Measurements from ENCODE around the gene TFAP2A. TPM values are rescaled to one million over a fixed set of nuclear protein-coding genes. Genes with fewer than 3 reads are reported as not detected.

The TFAP2A gene
- 0.45 TPM for total RNA-seq

GRCh38 chr6:10414756-10415616 is at the start of gene TFAP2A:
TFAP2A (minus strand) TSS chr6:10415074; CDS start chr6:10414991, 83 bp downstream.
- DNase-seq (ENCODE audit: low spot score) (no peak), ATAC-seq (no peak)

- ATAC-seq (no peak), DNase-seq (ENCODE audit: low spot score) (no peak)
These were observed 48.9 kb upstream of the TFAP2A start for GRCh38 chr6:10463491-10464481.

DNA sequence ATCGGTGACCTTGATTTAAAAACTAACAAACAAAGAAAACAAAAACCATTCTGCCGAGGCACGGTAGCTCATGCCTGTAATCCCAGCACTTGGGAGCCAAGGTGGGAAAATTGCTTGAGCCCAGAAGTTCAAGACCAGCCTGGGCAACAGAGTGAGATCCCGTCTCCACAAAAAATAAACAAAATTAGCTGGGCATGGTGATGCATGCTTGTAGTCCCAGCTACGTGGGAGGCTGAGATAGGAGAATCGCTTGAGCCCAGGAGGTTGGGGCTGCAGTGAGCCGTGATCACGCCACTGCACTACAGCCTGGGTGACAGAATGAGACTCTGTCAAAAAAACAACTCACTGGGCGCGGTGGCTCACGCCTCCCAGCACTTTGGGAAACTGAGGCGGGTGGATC is 48.2 kb upstream of the TFAP2A start:
- DNase-seq (ENCODE audit: low spot score) = no peak
- ATAC-seq = no peak

GRCh38 chr6:10461850-10462249 is 47.0 kb upstream of the TFAP2A start:
- DNase-seq (ENCODE audit: low spot score) = no peak
- ATAC-seq = no peak

- DNase-seq (ENCODE audit: low spot score) (no peak), ATAC-seq (no peak)
These were observed 45.2 kb upstream of the TFAP2A start for GRCh38 chr6:10460096-10460495.

GRCh38 chr6:10458287-10458686 is 43.4 kb upstream of the TFAP2A start:
- ATAC-seq (no peak), DNase-seq (ENCODE audit: low spot score) (no peak)

DNA sequence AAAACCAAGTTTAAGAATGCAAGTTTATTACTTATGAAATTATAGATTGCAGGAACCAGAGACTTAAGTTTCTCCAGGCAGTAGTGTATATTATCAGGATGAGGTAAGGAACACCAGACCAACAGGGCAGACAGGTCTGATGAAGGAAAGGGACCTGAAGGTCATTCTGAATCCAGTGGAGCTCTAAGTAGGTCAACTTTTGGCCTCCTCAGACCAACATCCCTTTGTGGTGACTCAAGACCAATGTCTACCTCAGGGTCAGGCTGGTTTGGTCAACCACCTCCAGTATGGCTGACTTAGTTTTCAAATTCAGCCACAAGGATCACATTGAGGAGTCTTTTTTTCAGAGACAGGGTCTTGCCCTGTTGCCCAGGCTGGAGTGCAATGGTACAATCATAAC is 38.7 kb upstream of the TFAP2A start:
- no peak for DNase-seq (ENCODE audit: low spot score)
- no peak for ATAC-seq

GRCh38 chr6:10451828-10452509 is 37.1 kb upstream of the TFAP2A start:
- no peak for DNase-seq (ENCODE audit: low spot score)
- no peak for ATAC-seq

DNA sequence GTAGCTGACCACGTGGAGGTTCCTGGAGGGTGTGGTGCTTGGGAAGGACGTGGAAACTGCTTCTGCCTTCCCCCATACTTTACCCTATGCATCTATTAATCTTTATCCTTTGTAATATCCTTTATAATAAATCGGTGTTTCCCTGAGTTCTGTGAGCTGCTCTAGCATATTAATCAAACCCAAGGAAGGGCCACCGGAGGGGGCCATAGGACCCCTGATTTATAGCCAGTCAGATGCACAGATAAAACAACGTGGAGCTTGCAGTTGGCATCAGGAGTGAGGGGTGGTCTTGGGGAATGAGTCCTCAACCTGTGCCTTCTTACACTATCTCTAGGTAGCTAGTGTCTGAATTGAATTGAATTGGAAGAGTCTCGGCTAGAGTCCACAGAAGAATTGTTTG is 36.5 kb upstream of the TFAP2A start:
- ATAC-seq (no peak), DNase-seq (ENCODE audit: low spot score) (no peak)

GRCh38 chr6:10449751-10450150 is 34.9 kb upstream of the TFAP2A start:
- ATAC-seq (no peak), DNase-seq (ENCODE audit: low spot score) (no peak)

- no peak for ATAC-seq
- DNase-seq (ENCODE audit: low spot score) = no peak
These were observed 33.2 kb upstream of the TFAP2A start for GRCh38 chr6:10448096-10448495.

- ATAC-seq (no peak), DNase-seq (ENCODE audit: low spot score) (no peak)
These were observed 31.7 kb upstream of the TFAP2A start for GRCh38 chr6:10446548-10446947.

DNA sequence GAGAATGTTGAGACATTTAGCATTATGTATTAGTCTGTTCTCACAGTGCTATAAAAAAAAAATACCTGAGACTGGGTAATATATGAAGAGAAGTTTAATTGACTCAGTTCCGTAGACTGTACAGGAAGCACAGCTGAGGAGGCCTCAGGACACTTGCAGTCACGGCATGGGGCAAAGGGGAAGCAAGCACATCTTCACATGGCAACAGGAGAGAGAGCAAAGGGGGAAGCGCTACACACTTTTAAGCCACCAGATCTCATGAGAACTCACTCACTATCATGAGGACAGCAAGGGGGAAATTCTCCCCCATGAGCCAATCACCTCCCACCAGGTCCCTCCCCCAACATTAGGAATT is 26.8 kb upstream of the TFAP2A start:
- DNase-seq (ENCODE audit: low spot score) (no peak), ATAC-seq (no peak)

GRCh38 chr6:10441004-10441654 is 26.3 kb upstream of the TFAP2A start:
- peak; percentile 56 for DNase-seq (ENCODE audit: low spot score)
- ATAC-seq = peak; percentile 97

DNA sequence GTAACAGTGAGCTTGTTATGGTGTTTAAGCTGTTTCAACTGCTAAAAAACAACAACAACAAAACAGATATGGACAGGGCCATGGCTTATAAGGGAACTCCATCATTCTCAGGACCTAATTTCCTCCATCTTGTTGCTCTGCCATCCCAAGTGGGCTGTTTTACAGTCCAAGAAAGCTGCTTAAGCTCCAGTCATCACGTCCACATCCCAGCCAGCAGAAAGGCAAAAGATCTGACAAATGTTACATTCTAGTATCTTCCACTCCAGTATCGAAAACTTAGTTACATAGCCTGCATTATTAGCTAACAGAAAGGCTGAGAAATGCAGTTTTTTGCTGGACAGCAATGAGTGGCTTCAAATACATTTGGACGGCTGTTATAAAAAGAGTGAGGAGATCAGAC is 23.0 kb upstream of the TFAP2A start:
- DNase-seq (ENCODE audit: low spot score) (no peak), ATAC-seq (no peak)

DNA sequence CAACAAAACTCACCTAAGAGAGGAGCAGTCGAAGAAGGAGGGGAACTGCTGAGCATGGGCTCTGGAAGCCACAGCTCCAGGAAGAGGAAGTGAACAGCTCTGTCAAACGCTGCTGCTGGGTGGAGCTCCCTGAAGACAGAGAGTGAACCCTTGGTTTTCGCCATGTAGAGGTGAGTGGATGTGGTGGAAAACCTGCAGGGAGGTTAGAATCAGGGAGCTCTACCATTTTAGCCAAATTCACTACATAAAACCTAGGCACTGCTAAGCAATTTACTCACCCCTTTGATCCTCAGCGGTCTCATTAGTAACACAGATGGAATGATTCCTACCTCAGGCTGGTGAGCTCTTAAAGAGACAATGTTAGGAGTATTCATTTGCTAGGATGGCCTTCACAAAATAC is 19.4 kb upstream of the TFAP2A start:
- ATAC-seq (no peak), DNase-seq (ENCODE audit: low spot score) (no peak)

DNA sequence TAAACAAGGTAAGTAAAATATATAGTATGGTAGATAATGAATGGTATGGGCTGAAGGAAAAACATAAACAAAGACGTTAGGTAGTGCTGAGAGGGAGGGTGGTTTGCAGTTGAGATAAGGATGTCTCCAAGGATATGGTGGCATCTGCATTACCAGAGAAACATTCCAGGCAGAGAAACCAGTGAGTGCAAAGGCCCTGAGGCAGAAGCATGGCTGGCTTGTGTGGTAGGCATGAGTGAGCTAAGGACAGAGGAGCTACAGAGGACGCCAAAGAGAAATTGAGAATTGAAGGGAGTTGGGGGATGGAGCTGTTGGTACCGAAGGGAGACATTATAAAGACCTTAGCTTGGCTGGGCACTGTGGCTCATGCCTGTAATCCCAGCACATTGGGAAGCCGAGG is 18.4 kb upstream of the TFAP2A start:
- DNase-seq (ENCODE audit: low spot score) = no peak
- no peak for ATAC-seq

- ATAC-seq (no peak), DNase-seq (ENCODE audit: low spot score) (no peak)
These were observed 16.7 kb upstream of the TFAP2A start for GRCh38 chr6:10431423-10432164.

GRCh38 chr6:10429638-10430427 is 15.0 kb upstream of the TFAP2A start:
- no peak for DNase-seq (ENCODE audit: low spot score)

More at GRCh38 chr6:10429638-10430427, 15.0 kb upstream of the TFAP2A start:
- peak; percentile 68 for ATAC-seq

Data from left lobe of liver (tissue), 2 donors.